Activated CD8-positive, alpha-beta memory T cell treated with anti-CD3 and anti-CD28 coated beads, Interleukin-2, amount 50 U/mL, for 48 hours (primary cell): ENCODE results near the gene CD59.
"Not testable (repeated sequence)": the region's sequence is repeated elsewhere in the genome, so short reads cannot be mapped to it uniquely, and the experiment has no call there.

Source experiments
- DNase-seq: peaks from one replicate; pipeline ENCODE4 v3.0.0-alpha.2; 2020

The CD59 gene

GRCh38 chr11:33692013-33692504 lies 44.2 kb downstream of the CD59 start:
- no peak for DNase-seq

- DNase-seq = no peak
These were observed 45.0 kb downstream of the CD59 start for GRCh38 chr11:33691066-33691864.

GRCh38 chr11:33690290-33691065 lies 45.7 kb downstream of the CD59 start:
- DNase-seq = no peak

DNA sequence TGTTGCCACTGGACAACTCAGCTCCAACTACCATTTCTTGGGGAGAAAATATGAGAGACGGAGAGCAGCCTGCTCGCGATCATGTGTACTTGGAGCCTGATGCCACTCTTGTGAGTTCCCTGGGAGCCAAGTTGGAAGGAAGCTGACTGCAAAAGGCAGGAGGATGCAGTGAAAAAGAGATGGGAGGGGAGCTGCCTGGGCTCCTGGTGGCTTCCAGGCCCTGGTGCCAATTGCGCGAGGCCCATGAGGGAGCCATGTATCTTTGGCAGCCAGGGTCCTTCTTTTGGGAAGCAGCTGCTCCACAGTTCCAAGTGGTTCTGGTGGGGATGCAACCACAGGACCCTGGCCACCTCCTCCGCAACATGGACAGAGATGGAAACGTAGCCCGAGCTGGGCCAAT lies 46.7 kb downstream of the CD59 start:
- peak; percentile 44 for DNase-seq

DNA sequence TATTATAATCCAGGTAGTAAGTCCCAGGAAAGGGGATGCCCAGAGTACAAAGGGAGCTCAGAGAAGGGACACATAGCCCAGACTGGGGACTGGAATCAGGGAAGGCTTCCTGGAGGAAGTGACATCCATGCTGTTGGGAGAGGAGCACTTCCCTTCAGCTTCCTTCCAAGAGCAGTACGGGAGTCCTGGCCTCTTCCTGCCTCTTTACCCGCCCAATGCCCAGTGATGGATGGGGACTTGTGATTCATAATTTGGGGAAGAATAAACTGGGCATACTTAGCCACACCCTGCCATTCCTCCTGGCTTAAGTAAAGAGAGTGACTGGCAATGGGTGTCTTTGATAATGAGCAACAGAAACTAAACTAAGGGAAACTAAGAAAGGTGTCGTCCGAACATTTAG lies 47.1 kb downstream of the CD59 start:
- DNase-seq = no peak

DNA sequence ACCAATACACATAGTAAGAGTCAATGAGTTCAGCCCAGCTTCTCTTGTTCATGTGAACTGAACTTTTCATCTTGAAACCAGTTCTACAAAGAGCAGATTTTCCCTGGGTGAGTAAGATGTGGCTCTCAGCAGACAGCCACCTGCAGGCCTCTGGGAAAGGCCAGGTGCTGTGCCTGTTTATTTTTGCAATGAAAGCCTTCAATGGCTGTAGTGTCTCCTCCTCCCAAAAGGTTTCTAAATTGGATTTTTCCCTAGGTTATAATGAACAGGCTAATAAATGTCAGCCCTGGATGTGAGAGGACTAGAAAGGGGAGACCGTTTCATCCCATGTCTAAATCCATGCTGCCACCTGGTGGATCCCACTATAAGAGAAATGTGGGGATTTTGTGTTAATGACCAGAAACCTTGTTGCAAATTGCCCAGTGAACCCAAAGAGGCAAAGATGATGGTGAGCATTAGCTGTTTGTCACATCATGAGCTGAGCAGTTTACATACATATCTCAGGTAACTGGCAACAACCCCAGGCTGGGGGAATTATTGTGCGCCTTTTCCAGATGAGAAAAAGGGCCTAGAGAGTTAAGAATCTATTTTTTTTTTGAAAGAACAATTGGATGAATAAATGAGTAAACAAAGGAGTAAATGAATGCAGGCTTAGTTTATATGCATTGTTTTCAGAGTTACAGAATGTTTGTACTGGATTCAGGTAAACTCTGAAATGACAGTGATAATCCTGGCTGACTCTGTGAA lies 48.3 kb downstream of the CD59 start:
- peak; percentile 44 for DNase-seq

DNA sequence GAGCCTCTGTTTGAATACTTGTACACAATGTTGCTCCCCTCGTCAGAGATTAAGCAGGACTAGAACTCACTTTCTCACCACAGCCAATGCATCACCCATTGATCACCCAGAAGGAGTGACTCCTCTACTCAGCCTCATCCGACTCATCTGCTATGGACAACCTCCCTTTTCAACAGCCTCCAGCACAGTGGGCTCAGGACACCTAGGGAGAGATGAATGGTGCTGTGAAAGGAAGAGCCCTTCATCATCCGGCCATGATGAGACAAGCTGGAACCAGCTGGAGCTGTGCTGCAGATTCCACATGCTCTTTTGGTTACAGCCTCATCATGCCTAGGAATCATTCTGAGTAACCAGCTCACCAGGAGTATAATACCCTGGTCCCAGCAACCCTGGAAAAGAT lies 51.1 kb downstream of the CD59 start:
- peak; percentile 26 for DNase-seq

DNA sequence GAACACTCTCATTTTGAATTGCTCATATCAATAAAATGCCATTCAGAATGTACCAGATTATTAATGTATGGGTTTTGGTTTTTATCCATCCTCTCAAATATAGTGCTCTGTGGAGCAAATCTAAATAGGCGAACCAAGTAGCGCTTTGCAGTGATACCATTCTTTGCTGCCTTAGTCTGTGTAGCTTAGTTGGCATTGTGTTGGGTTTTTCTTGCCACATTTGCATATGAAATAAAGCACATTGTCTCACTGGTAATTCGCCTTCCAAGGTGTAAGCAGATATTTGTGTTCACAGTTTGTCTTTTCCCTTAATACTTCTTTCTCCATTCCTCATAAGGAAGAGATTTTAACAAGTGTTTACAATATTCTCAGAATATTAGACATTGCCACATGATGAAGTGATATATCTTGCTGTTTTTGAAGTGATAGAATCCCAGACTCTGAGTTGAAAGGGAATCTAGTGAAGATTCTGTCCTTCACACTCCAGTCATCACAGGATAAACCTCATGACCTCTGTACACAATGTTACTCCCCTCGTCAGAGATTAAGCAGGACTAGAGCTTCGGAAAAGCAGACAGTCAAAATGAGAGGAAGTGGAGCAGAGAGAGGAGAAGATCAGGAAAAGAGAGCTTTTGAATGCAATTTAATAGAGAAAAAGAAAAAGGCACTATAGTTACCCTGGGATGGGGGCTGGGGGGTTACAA lies 52.1 kb downstream of the CD59 start:
- no peak for DNase-seq

DNA sequence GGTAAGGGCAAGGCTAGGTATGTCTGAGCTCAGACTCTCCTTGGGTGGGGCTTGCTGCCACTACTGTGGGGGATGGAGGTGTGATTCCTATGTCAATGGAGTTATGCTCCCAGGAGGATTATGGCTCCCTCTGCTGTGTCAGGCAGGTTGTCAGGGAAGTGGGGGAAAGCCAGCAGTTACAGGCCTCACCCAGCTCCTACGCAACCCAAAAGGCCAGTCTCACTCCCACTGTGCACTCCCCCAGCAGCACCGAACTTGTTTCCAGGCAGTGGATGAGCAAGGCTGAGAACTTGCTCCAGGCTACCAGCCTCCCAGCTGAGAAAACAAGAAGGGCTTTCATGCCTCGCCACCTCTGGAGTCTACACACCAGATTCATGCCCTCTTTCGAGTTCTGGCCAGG lies 53.8 kb downstream of the CD59 start:
- DNase-seq = peak; percentile 33

- peak; percentile 23 for DNase-seq
These were observed 54.2 kb downstream of the CD59 start for GRCh38 chr11:33682019-33682418.

DNA sequence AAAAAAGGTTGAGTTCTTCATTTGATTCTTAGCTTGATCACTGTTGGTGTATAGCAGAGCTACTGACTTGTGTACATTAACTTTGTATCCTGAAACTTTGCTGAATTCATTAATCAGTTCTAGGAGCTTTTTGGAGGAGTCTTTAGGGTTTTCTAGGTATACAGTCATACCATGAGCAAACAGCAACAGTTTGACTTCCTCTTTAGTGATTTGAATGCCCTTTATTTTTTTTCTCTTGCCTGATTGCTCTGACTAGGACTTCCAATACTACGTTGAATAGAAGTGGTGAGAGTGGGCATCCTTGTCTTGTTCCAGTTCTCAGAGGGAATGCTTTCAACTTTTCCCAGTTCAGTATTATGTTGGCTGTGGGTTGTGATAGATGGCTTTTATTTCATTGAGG lies 57.6 kb downstream of the CD59 start:
- DNase-seq = not testable (repeated sequence)

DNA sequence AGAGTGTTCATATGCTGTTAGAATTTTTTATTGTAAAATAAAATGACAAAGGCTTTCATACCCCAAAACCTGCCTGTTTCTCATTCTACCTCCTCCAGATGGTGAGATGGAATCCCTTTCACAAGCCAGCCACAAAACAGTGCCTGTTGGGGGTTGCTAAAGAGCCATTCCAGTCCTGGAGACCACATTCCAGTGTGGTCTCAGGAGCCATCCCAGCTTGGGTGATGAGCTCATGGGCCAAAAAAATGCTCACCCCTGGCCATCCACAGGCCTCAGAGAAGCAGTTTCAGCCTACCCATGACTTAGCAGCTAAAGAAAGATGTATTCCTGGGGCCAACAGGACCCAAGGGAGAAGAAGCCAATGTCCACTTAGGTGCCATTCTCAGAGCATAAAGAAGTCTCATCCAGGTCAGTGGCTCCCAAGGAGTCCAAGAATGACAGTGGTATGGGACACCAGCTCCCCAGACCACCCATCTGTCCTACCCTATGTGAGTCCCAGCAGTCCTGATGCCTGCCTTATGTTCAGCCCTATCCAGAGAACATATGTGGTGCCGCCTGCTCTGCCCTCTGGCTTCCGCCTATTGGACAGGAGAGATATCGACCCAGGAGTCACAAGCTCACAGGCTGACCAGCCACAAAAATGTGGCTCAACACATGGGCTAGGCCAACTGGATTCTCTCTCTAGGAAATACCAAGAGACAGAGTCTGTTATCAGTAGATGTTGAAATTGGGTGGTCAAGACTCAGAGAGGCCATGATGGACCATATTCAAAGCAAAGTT lies 62.0 kb downstream of the CD59 start:
- DNase-seq = no peak

DNA sequence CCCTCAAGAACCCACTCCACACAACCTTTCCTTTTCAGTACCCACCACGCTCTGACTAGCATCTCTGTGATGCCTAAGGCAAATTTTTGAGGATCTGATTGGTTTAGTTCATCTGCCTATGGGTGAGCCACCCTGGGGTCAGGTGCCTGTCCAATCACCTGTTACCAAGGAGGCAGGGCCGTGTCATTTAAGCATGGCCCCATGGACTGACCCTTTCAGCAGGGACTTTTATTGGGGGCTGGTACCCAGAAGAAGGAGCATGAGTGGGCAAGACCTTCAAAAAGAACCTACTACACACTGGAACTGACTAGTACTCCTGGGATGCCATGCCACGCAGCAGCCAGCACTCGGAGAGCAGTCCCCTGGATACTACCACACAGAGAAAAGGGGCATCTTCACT lies 64.0 kb downstream of the CD59 start:
- DNase-seq = no peak

GRCh38 chr11:33670250-33671011 lies 65.8 kb downstream of the CD59 start:
- DNase-seq = no peak

- no peak for DNase-seq
These were observed 66.5 kb downstream of the CD59 start for GRCh38 chr11:33669598-33670249.

GRCh38 chr11:33668951-33669596 lies 67.1 kb downstream of the CD59 start:
- no peak for DNase-seq

DNA sequence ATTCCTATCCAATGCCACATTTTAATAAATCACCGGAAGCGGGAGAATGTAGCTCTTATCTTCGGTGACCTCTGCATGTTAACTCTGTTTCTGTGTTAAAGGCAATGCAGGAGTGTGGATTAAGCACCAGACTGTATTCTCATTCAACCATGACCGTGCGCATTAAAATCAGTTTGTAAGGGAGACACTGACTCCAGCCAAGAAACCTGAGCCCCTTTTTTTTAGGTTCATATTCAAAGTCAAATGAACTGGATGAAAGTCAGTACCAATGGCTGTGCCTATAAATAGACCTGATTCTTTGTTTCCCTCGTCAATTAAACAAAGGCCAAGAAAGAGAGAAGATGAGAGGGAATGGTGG lies 67.8 kb downstream of the CD59 start:
- DNase-seq = no peak

- DNase-seq = no peak
These were observed 68.3 kb downstream of the CD59 start for GRCh38 chr11:33667819-33668467.

- no peak for DNase-seq
These were observed 70.7 kb downstream of the CD59 start for GRCh38 chr11:33665350-33666106.
